ENCODE data around the gene RAC3.

Gene RAC3

DNA sequence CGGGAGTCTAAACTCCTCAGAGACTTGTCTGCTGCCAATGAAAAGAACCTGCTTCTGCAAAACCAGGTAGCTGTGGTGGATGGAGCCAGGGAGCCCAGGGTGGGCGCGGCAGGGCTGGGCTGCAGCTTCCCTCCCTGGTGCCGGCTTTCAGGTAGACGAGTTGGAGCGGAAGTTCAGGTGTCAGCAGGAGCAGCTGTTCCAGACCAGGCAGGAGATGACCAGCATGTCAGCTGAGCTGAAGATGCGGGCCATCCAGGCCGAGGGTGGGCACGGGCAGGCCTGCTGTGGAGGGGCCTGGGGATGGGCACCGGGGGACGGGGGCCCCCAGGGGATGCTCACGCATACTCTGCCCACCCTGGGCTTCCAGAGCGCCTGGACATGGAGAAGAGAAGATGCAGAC is 3.2 kb upstream of the RAC3 start:
- no peak for TF ChIP-seq CTCF (IDR thresholded peaks at IDR 0.05; ENCODE audit: insufficient read depth, missing control alignments)
- no peak for FAIRE-seq
- DNase-seq (ENCODE audit: insufficient read length, low spot score) = no peak

GRCh38 chr17:82028966-82029365 is 2.5 kb upstream of the RAC3 start:
- TF ChIP-seq CTCF (IDR thresholded peaks at IDR 0.05; ENCODE audit: insufficient read depth, missing control alignments) = no peak
- FAIRE-seq = no peak
- DNase-seq (ENCODE audit: insufficient read length, low spot score) = no peak

GRCh38 chr17:82029391-82029790 is 2.1 kb upstream of the RAC3 start:
- TF ChIP-seq CTCF (IDR thresholded peaks at IDR 0.05; ENCODE audit: insufficient read depth, missing control alignments) = no peak
- DNase-seq (ENCODE audit: insufficient read length, low spot score) (no peak), FAIRE-seq (no peak)

DNA sequence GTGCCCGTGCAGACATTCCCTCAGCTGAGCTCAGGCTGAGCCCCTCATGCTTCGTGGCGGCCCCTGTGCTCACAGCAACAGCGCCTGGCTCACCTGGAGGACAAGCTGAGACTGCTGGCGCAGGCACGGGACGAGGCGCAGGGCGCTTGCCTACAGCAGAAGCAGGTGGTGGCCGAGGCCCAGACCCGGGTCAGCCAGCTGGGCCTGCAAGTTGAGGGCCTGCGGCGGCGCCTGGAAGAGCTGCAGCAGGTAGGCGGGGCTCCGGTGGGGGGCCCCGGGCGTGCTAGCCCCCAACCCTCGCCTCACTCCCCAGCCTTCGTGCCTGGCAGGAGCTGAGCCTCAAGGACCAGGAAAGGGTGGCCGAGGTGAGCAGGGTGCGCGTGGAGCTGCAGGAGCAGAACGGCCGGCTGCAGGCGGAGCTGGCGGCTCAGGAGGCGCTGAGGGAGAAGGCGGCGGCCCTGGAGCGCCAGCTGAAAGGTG is 1.4 kb upstream of the RAC3 start:
- FAIRE-seq = no peak
- no peak for DNase-seq (ENCODE audit: insufficient read length, low spot score)
- TF ChIP-seq CTCF (IDR thresholded peaks at IDR 0.05; ENCODE audit: insufficient read depth, missing control alignments) = no peak

GRCh38 chr17:82030470-82031302 is 792 bp upstream of the RAC3 start:
- no peak for FAIRE-seq
- DNase-seq (ENCODE audit: insufficient read length, low spot score) = peak; percentile 92
- peak; percentile 98 for TF ChIP-seq CTCF (IDR thresholded peaks at IDR 0.05; ENCODE audit: insufficient read depth, missing control alignments)

- FAIRE-seq (no peak), DNase-seq (ENCODE audit: insufficient read length, low spot score) (peak; percentile 56)
- TF ChIP-seq CTCF (IDR thresholded peaks at IDR 0.05; ENCODE audit: insufficient read depth, missing control alignments) = no peak
These were observed 578 bp downstream of the RAC3 start for GRCh38 chr17:82031885-82032627.

Measured in D721Med (cell line).